SH-SY5Y (cell line): Measurements from ENCODE around the gene CNGA3.

Experiments used
- GATA2 ChIP-seq: IDR thresholded peaks from 2 replicates; pipeline ENCODE4 v1.6.1; 2011; ENCODE audit warnings: mild to moderate bottlenecking, low read depth, low read length
- GATA3 ChIP-seq: IDR thresholded peaks from 2 replicates; pipeline ENCODE4 v1.6.1; 2011; ENCODE audit warnings: low read depth, mild to moderate bottlenecking, low read length, moderate library complexity

DNA sequence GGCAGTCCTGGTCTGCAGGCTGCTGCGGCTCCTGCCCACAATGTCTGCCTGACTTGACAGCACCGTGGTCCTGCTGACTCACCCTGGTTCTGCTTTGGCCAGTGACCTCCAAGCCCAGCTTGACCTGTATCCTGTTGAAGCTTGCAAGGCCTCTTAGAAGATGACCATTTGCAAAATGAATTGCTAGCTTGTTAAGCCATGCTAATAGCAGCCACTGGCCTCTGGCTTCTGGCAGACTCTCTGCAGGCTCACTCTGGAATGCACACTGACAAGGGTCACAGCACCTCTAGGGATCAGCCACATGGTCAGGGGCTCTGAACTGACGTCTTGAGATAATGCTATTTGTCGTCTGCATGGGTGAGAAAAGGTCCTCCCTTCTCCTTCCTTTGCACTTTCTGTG lies 25.9 kb downstream of the CNGA3 start:
- TF ChIP-seq GATA2 (no peak), GATA3 (no peak)
